ENCODE data around the gene ALK. TPM values are rescaled to one million over a fixed set of nuclear protein-coding genes. Genes with fewer than 3 reads are reported as not detected.

Gene ALK
- total RNA-seq, 1 donor: under 0.01 TPM

GRCh38 chr2:29516767-29517166, 404.6 kb downstream of the ALK start:
- no peak overlapping the region for H3K4me3 ChIP-seq (ENCODE audit: insufficient read depth, low read length)
- H3K36me3 ChIP-seq (ENCODE audit: insufficient read depth, low read length): no peaks in the 10 kb centered on the region
- H3K4me1 ChIP-seq (ENCODE audit: insufficient read depth, low read length): peaks cover 33% of the 10 kb centered on the region
- no peak overlapping the region for H2AFZ ChIP-seq (ENCODE audit: low read length)
- no peak overlapping the region for H3K27ac ChIP-seq (ENCODE audit: low read depth, low read length)
- DNase-seq (ENCODE audit: insufficient read length, low spot score, missing footprints): no peak
- no peaks in the 10 kb centered on the region for H3K9me3 ChIP-seq (ENCODE audit: low read depth, low read length)
- no peak for TF ChIP-seq CTCF (IDR thresholded peaks at IDR 0.05; ENCODE audit: extremely low read depth, low read depth, low read length)
- no peak overlapping the region for H3K4me2 ChIP-seq (ENCODE audit: insufficient read depth, low read length)
- no peaks in the 10 kb centered on the region for H3K79me2 ChIP-seq (ENCODE audit: insufficient read depth, low read length)
- H4K20me1 ChIP-seq (ENCODE audit: insufficient read depth, low read length): no peaks in the 10 kb centered on the region
- H3K27me3 ChIP-seq (ENCODE audit: insufficient read depth, low read length): no peaks in the 10 kb centered on the region

GRCh38 chr2:29509878-29510277, 411.5 kb downstream of the ALK start:
- H3K4me2 ChIP-seq (ENCODE audit: insufficient read depth, low read length): no peak overlapping the region
- H3K36me3 ChIP-seq (ENCODE audit: insufficient read depth, low read length): no peaks in the 10 kb centered on the region
- H4K20me1 ChIP-seq (ENCODE audit: insufficient read depth, low read length): no peaks in the 10 kb centered on the region
- no peaks in the 10 kb centered on the region for H3K9me3 ChIP-seq (ENCODE audit: low read depth, low read length)
- TF ChIP-seq CTCF (IDR thresholded peaks at IDR 0.05; ENCODE audit: extremely low read depth, low read depth, low read length): no peak
- H3K27me3 ChIP-seq (ENCODE audit: insufficient read depth, low read length): no peaks in the 10 kb centered on the region
- no peaks in the 10 kb centered on the region for H3K79me2 ChIP-seq (ENCODE audit: insufficient read depth, low read length)
- H3K4me1 ChIP-seq (ENCODE audit: insufficient read depth, low read length): peaks cover 8% of the 10 kb centered on the region
- H2AFZ ChIP-seq (ENCODE audit: low read length): no peak overlapping the region
- H3K4me3 ChIP-seq (ENCODE audit: insufficient read depth, low read length): no peak overlapping the region
- no peak overlapping the region for H3K27ac ChIP-seq (ENCODE audit: low read depth, low read length)
- no peak for DNase-seq (ENCODE audit: insufficient read length, low spot score, missing footprints)

GRCh38 chr2:29509397-29509796, 412.0 kb downstream of the ALK start:
- H3K27ac ChIP-seq (ENCODE audit: low read depth, low read length): no peak overlapping the region
- H3K4me2 ChIP-seq (ENCODE audit: insufficient read depth, low read length): no peak overlapping the region
- peaks cover 8% of the 10 kb centered on the region for H3K4me1 ChIP-seq (ENCODE audit: insufficient read depth, low read length)
- H4K20me1 ChIP-seq (ENCODE audit: insufficient read depth, low read length): no peaks in the 10 kb centered on the region
- no peaks in the 10 kb centered on the region for H3K27me3 ChIP-seq (ENCODE audit: insufficient read depth, low read length)
- H3K4me3 ChIP-seq (ENCODE audit: insufficient read depth, low read length): no peak overlapping the region
- no peaks in the 10 kb centered on the region for H3K79me2 ChIP-seq (ENCODE audit: insufficient read depth, low read length)
- no peaks in the 10 kb centered on the region for H3K9me3 ChIP-seq (ENCODE audit: low read depth, low read length)
- H2AFZ ChIP-seq (ENCODE audit: low read length): no peak overlapping the region
- H3K36me3 ChIP-seq (ENCODE audit: insufficient read depth, low read length): no peaks in the 10 kb centered on the region
- no peak for DNase-seq (ENCODE audit: insufficient read length, low spot score, missing footprints)
- TF ChIP-seq CTCF (IDR thresholded peaks at IDR 0.05; ENCODE audit: extremely low read depth, low read depth, low read length): no peak

- Histone ChIP-seq H3K36me3 (ENCODE audit: insufficient read depth, low read length) (no peaks in the 10 kb centered on the region), H4K20me1 (ENCODE audit: insufficient read depth, low read length) (no peaks in the 10 kb centered on the region), H3K27me3 (ENCODE audit: insufficient read depth, low read length) (peaks cover 3% of the 10 kb centered on the region), H2AFZ (ENCODE audit: low read length) (no peak overlapping the region), H3K4me1 (ENCODE audit: insufficient read depth, low read length) (peaks cover 6% of the 10 kb centered on the region), H3K4me3 (ENCODE audit: insufficient read depth, low read length) (no peak overlapping the region), H3K79me2 (ENCODE audit: insufficient read depth, low read length) (no peaks in the 10 kb centered on the region), H3K9me3 (ENCODE audit: low read depth, low read length) (no peaks in the 10 kb centered on the region), H3K27ac (ENCODE audit: low read depth, low read length) (no peak overlapping the region), H3K4me2 (ENCODE audit: insufficient read depth, low read length) (no peak overlapping the region)
- no peak for TF ChIP-seq CTCF (IDR thresholded peaks at IDR 0.05; ENCODE audit: extremely low read depth, low read depth, low read length)
- no peak for DNase-seq (ENCODE audit: insufficient read length, low spot score, missing footprints)
These were observed 416.6 kb downstream of the ALK start for GRCh38 chr2:29504746-29505145.

All from osteoblast (primary cell).